GM19043 (cell line): ENCODE results near the gene DCANP1.

Source experiments
- ATAC-seq: cut with Tn5 transposase; IDR thresholded peaks from one replicate; pipeline ENCODE4 v1.9.1; 2021; ENCODE audit warnings: low read depth; ENCODE audit not compliant: unreplicated experiment

The DCANP1 gene

DNA sequence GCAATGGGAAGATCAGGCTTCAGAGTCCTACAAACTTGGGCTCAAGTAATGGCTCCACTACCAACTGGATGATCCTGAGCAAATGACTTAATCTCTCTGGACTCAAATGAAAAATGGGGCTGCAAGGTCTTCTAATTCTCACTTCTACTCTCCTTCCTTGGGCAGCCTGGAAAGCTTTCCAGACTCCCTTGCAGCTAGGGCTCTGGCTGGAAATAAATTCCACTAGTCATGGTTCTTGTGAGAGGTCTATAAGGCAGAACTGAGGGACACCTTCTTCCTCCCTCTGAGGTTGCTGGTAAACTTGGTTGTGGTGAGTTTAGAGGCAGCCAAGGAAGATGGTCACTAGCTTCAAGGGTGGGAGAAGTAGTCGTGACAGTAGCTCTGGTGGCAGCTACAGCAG, 18.6 kb downstream of the DCANP1 start:
- ATAC-seq = no peak

DNA sequence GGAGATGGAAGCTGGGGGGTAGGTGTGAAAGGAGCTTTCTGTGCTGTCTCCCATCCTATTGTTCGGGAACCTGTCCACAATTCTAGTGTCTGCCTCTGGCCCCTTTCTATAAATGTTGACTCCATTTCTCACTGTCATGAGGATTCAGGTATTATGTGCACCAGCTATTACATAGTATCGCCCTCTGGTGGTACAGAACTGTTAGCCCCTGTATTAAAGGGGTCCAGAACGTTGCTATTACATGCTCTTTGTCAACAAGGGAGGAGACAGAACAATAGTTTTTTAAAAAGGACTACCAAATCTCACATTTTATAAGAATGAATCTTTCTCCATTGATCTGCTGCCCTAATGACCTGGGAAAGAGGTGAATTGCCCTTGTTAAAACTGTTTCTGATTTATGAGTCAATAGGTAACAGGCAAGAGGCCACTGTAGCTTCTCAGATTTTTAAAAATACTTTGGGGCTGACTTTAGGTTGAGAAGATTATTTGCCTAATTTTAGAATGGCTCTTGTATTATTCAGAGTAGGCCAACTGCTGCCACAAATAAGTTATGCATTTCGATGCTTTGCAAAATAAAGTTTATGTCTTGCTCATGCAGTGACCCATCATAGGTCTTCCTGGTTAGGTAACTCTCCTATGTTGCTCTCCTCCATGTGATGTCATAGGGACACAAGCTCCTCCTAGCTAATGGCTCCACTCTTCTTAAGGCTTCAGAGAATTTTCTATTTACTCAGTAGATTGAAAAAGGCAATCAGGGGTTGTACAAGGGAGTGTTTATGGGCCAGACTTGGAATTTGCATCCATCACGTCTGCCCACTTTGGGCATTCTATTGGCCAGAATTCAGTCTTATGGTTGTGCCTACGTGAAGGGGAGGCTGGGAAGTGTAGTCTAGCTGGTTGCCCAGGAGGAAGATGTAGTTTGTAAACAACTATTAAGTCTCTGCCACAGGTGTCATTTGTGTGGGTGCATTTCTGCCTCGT, 20.8 kb downstream of the DCANP1 start:
- ATAC-seq = peak; percentile 90

DNA sequence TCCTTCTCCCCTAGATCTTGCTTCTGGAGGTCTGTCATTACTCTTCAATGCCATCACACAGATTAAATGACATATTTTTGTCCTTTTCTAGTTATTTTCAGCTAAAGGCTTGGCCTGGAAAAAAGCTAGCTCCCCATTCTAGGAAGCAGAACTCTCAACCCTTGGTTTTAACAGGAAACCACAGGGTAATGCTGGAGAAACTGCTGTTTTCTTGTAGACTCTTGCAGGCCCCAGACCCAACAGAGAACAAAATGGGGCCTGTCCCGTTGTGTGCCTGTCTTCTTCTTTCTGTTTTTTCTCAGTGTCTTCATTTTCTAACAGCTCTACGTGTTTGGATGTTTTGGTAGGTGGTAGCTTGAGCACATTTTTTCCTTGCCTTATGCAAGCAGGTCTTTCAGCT, 21.5 kb downstream of the DCANP1 start:
- ATAC-seq = no peak

DNA sequence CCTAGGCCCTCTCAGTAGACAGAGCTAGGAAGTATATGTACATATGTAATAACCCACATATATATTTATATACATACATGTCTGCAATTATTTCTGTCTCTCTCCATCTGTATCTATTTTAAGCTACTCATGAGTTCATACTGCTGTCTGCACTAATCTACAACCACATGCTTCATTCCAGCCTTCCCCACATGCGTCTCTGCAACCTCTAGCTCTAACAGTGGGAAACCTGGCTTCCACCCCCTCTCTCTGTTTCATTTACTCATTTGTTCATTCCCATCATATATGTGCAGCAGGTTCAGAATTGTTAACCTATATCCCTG, 23.3 kb downstream of the DCANP1 start:
- no peak for ATAC-seq

DNA sequence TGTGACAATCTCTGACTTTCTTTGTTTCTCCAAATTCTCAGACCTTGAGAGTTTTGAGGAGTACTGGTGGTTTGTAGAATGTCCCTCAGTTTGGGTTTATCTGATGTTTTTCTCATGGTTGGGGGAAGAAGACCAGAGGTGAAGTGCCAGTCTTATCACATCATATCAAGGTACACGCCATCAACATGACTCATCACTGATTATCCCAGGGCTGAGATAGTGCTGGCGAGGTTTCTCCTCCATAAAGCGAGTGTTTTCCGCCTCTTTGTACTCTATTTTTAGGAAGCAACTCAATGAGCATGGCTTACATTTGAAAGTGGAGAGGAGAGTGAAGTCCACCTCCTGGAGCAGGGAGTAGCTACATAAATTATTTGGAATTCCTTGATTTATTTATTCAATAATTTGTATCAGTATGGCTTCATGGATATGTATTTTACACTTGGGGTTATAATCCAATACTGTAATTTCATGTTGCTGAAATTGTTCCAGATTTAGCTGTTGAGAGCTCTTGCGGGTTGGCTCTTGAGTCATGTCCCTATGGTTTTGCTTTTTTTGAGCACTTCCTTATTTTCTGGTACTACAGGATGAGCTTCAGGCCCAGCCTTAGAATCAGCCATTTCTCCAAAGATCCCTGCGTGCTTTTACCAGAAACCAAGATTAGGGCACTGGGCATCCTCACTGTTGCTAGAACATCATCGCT, 23.9 kb downstream of the DCANP1 start:
- no peak for ATAC-seq

DNA sequence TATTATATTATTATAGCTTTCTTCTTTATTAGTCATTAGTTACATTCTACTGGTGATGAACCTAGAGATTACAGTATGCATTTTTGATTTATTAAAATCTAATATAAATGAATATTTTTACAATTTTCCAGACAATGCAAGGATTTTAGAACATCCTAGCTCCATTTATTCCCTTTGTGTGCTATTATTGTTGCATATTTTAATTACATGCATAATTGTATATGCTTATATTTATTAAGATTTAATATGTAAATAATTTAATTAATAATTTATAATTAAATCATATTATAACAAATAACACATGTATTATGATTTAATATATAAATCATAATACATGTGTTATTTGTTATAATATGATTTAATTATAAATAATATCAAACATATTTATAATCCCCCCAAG, 24.7 kb downstream of the DCANP1 start:
- ATAC-seq = no peak

DNA sequence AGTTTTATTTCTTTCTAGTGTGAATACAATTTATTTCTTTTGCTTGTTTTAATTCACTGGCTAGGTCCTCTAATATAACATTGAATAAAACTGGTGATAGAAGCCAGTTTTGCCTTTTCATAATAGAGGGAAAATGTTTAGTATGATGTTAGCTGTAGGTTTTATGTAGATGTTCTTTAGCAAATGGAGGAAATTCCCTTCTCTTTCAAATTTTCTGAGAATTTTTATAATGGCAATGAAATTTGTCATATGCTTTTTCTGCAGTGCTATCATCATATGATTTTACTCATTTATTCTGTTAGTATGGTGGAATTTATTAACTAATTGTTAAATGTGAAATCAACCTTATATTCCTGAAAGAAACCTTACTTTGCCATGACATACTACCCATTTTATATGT, 30.1 kb downstream of the DCANP1 start:
- no peak for ATAC-seq

DNA sequence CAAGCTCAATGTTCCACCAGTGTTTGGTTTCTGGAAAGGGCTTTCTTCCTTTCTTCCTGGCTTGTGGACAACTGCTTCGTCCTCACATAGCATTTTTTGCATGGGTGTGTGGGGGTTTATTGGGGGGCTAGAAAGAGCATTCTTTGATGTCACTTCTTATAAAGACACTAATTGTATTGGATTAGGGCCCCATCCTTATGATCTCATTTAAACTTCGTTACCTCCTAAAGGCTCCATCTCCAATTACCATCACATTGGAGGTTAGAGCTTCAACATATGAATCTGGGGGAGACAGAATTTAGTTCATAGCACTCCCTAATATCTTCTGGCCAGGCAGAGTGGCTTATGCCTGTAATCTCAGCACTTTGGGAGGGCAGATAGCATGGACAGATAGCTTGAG, 42.1 kb downstream of the DCANP1 start:
- ATAC-seq = no peak

DNA sequence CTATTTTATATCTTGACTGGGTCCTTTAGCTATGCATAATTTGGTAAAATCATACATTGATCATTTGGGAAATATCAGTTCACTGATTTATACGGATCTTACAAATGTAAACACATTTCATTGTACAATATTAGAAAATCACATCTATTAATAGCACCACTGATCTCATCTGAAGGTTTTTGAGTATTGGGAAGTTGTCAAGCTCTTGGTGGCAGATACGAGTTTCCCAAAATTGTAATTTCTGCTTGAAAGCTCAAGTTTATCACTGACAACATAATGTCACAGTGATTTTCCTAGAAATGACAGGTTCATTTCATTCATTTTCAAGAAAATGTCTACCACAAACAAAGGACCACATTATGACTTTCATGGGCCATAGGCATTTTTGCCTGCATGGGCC, 45.1 kb downstream of the DCANP1 start:
- no peak for ATAC-seq

DNA sequence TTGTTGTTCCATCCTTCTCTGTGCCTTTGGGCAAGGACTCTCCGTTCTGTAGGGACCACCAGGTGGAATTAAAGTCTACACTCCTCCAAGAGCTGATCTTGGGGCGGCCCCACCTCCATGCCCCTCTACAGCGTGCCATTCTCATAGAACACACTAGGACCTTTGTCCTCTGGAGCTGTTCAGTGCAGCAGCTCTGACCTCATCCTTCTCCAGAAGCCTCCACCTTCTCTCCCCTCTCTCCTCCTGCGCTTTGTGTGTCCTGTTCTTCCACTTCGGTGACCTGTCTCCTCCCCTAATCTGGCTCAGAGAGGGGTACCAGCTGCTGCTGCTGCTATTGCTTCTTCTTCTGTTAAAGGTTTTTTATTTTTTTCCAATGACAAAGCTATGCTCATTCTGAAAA, 46.3 kb downstream of the DCANP1 start:
- no peak for ATAC-seq

DNA sequence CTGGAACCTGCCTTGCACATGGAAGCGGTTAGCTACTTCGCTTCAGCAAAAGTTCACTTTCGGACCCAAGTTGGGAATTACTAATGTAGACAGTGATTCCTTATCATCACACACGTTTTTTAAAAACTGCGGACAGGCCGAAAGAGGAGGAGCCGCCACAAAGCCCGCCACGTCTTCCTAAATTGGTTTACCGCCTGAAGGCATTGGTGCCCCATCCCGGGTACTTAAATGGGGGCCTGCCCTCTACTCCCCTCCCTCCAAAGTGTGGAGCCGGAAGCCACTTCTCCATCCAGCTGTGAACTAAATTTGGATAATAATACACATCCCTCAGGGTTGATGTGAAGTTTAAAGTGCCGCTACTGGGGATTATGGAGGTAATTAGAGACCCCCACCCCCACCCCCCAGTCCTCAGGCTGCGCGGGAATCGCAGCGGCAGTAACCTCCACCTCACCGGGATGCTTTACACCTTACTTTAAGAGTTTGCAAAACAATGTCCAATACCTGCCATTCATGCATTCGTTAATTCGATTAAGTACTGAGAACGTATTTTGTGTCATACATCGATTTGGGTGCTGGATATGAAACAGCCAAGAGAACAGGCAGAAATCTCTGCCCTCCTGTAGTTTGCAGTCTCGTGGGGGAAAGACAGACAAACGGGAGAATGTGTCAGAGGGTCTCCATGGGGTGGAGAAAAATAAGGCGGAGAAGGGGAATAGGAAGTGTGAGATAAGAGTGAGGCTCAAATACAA, 47.2 kb downstream of the DCANP1 start:
- no peak for ATAC-seq

DNA sequence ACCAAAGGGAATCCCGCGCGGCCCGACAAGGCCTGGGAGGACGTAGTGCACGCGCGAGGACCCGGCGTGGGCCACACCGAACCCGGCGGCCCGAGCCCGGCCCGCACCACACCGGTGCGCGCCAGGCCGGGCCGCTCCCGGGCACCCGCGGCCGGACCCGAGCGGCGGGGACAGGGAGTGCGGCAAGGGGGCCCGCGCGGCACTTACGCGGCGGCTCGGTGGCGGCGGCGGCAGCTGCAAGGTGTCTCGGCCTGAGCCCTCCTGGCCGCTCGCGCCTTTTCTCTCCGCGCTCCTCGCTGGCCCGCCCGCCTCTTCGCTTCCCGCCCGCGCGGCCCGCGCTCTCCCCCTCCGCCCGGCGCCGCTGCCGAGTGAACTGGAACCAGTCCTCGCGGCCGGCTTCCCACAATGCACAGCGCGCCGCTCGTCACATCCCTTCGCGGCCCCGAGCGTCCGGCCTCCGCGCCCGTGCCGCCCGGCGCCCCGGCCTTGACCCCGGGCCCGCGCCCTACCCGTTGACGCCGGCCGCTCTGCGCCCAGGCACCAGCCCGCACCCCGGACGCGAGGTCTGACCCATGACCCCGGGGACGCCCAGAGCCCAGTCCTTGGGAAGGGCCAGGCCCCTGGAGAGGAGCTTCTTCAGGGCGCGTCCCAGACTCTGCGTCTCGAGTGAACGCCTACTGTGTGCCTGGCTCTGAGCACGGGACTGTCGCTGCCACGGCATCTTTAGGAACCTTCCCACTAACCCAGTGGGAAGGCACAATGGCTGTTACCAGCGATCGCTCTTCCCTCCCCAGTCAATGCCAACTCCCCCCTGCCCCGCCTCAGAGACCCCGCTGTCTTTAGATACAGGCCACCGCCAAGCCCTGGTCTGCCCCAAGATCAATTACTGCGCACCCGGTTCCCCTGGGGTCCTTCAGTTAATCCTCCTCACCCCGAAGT, 48.0 kb downstream of the DCANP1 start, which contains the start of gene MACROH2A1:
MACROH2A1 (minus strand) TSS at position 377 of the 939 bp plus-strand sequence. CDS start 10,138 bp downstream, outside the sequence.
- ATAC-seq = peak; percentile 83

DNA sequence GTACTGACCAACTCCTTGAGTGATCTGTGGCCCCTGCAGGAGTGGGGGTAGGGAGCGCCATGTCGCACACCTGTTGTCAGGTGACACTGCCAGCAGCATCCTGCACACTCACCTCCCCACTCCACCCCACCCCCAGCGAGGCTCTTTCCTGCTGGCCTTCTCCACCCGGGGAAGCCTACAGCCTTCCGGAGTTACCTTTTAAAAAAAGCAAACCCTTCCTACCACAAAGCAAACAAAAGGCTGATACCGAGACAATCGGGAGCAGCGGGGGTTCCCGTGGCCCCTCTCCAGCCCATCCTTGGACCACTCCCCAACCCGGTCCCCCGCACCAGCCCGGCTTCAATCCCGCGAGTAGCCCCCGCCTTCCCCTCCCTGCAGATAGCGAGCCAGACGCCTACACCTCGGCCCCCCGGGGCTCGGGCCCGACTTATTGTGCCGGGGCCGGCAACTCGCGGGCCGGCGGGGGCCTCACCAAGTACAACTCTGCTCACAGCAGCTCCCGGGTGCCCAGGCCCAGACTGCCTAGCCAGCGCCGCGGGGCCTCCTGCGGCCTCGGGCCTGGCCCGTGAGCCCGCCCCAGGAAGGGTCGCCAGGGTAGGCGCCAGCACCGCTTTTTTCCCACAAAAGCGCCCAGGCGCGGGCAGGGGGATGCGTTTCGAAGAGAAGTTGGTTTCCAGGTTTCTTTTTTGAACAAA, 48.8 kb downstream of the DCANP1 start:
- ATAC-seq = peak; percentile 19

DNA sequence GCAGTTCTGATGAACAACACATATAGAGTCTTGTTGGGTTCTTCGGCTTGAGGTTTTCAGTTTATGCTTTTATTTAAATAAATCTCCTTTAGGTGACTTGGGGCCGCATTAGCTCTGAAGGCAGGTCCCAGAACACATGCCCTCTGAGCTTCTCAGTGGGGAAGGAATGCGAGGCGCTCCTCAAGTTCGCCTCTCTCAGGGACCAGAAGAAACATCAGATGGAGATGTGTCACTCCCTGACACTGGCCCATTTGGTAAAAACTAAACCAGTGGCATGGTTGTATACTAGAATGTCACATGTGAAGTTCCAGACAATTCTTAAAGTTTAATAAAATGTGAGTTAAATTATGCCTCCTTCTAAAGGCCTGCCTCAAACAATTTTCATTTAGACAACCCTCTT, 50.1 kb downstream of the DCANP1 start:
- no peak for ATAC-seq

DNA sequence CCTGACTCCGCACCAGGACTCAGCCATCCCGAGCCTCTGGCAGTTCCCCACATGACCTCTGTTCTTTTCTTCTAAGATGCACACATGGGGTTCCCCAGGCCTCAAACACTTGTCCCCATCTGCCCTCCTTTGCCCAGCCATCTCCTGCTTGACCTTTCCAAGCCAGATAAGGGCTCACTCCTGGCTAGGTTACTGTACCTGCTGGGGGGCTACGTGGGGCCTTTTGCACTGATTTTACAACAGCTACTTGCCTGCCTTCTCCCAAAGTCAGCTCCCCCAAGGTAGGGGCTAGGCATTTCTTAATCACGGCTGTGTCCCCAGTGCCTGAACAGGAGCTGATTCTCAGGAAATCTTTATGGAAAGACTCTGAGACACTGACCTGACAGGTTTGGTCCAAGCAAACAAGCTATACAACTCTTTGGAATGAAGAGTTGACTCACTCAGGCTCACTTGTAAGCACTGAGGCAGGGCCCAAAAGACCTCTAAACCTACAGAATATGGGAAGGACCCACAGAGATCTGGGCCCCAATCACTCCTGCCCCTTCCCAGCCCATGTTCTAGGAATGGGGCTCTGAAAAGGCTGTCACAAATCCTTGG, 50.6 kb downstream of the DCANP1 start:
- ATAC-seq = no peak

DNA sequence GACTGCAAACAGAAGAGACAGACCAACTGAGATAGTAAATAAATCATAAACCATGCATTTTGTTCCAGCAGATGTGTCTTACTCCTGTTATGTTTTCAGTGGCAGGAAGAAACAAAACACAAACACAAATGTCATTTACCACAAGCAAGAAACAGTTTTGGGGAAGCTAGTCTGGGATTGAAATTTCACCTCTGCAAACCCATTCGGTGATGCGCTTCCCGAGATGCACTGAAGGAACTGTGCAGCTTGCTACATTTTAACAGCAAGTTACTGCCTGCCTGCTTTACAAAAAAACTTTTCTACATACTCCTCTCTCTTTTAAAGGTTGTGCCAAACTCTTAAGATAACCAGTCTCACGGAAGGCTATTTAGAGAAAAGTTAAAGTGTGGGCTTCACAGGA, 51.3 kb downstream of the DCANP1 start:
- ATAC-seq = no peak

DNA sequence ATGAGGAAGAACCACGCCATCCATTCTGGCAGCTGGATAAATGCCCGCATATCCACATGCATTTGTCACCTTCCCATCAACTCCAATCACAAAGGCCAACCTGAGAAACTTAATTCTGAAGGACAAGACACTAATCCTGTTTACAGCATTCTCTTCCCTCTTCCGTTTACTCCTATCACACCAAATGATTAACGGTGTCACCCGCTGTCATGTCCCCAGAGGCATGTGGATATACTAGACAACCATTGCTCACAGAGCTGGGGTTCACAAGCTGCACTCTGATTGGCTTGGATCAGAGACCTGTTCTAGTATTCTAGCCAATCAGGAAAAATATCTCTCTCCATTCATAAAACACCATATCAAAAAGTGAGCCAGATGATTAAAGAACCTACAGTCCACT, 51.7 kb downstream of the DCANP1 start:
- ATAC-seq = no peak
